UCSD-AML1 (cell line): ENCODE data around the gene ZMYND8.
A peak's percentile ranks its signal among the peaks of the same experiment; 100 is the strongest.

Experiments
- DNase-seq: peaks from one replicate; lab custom pipeline; 2025; ENCODE audit not compliant: unreplicated experiment; lab: John Stamatoyannopoulos, UW

Gene ZMYND8

DNA sequence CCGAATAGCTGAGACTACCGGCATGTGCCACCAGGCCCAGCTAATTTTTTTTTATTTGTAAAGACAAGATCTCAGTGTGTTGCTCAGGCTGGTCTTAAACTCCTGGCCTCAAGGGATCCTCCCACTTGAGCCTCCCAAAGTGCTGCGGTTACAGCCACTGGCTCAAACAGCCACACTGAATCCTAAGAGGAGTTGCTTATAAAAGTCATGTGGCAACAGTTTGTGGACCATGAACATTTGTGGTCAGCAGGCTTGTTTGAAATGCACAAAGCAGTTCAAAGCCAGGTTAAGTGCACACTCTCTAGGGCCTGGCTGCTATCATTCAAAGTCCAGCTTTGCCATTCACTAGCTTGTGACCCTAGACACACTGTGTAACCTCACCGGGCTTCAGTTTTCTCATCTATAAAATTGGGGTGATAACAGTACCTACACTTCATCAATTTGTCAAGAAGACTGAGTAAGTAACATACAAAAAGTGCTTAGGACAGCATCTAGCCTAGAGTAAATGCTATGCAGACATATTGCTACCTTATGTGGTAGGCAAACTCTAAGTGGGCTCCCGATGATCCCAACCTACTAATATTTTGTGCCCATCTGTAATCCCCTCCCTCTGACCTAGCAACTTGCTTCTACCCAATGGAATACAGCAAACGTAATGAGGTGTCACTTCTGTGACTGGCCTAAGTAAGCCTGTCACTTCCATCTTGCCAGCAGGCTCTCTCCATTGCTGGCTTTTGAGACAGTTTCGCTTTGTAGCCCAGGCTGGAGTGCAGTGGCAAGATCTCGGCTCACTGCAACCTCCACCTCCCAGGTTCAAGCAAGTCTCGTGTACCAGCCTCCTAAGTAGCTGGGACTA lies 122.9 kb downstream of the ZMYND8 start:
- no peak for DNase-seq

DNA sequence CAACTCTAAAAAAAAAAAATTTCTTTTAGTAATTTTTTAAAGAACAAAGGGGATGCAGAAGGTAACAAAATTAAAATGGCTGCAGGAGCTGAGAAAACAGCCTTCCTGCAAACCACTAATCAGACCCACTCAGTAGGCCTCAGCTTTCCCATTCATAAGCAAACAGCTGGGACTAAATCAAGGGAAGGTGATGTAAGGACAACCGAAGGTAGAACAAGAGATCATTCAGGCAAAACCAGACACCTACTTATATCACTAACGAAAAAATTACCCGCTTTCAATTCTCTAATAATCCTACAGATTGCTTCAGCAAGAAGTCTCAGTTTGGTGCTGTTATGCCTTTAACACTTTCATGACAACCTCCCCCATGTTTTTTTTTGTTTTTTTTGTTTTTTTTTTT lies 124.0 kb downstream of the ZMYND8 start:
- no peak for DNase-seq

DNA sequence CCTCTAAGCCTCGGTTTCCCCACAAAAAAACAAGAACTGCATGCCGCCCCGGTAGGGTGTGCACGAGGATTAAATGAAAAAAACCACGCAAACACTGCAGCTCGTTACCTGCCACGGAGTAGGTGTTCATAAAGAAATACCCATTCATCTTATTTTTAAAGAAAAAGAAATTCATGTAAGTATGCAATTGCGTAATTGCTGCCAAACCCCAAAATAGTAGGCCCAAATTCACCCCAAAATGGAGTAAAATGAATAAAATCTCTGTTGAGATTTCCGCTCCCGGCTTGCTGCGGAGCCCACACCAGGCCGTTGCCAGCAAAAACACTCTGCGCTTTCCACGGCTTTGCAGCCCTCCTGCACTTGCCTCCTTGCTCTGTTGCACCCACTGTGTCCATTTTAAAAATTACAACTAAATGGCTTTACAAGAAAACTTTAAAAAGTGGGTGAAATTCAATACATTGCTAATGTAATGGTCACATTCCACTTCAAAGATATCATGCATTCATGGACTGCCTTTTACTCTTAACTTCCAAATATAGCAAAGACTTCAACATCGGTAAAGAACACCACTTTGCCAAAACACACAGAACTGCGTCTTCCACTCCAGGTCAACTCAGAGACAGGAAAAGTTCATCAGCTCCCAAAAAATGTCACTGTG lies 125.0 kb downstream of the ZMYND8 start:
- no peak for DNase-seq

DNA sequence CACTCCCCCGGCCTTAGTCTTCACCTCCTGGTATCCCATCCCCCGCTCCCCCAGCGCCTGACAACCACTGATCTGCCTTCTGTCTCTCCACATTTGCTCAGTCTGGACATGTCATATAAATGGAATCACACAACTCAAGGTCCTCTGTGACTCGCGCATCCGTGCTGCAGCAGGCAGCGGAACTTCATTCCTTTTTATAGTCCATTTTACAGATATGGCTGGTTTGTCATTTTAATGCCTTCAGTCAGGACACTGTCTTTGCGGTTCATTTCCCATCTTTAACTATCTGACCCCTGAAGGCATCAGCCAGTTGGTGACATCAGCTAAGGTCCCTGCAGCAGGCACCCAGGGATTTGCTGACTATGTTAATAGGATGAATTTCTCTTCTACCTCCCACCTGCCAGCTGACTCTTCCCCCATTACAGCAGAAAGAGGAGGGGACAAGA lies 125.7 kb downstream of the ZMYND8 start:
- no peak for DNase-seq

DNA sequence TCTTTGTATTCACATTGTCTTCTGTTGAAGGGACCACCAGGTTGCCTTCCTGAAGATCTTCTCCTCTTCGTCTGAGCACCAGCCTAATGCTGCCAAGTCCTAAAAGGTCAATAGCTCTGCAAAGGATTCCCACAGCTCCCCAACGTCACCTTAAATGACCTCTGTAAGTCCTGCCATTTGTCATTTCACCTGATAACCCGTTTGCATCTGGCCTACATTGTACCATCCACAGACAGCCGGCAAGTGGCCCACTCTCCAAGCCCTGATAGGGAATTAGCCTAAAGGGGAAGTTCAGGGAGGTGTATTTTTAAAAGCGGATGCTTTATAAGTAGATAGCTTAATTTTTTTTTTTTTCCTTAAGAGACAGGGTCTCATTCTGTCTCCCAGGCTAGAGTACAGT lies 127.8 kb downstream of the ZMYND8 start:
- DNase-seq = no peak

DNA sequence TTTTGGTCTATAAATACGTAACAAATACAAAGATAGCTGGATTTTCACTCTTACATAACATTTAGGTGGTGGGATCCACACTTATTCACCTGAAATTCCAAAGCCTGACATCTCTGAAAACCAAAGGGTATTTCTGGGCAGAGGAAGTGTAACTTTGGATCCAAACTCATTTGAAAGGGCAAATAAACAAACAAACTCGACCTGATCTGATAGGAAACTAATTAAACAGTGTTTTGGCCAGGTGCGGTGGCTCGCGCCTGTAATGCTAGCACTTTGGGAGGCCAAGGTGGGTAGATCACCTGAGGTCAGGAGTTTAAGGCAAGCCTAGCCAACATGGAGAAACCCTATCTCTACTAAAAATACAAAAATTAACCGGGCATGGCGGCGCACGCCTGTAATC lies 128.9 kb downstream of the ZMYND8 start:
- DNase-seq = no peak

DNA sequence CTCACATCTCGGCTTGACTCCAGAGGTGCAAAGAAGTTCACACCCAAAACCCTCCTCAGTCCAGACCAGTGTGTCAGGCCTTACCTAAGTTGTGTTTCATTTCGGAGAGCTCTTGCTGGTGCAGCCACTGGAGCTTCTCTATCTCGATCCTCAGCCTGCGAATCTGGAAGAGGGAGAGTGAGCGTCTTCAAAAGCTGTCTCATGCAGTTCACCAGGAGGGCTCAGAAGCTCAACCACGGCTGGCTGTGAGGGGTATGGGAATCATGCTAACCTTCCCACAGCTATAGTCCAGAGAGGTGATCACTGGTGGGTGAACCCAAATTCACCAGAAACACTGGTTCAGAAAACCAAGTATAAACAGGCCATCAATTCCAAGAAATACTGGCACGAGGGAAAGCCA lies 129.4 kb downstream of the ZMYND8 start:
- DNase-seq = no peak

DNA sequence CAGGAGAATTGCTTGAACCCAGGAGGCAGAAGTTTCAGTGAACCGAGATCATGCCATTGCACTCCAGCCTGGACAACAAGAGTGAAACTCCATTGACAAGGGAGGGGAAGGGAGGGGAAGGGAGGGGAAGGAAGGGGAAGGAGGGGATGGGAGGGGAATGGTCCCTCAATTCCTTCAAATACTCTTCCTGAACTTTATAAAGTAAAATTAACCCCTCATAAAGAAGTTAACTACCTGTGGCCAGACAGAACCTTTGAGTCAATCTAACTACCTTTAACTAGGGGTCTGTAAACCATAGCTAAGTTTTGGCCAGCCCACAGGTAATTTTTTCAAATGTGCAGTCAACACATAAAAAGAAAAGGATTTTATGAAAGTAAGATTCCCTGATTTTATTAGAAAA lies 131.0 kb downstream of the ZMYND8 start:
- no peak for DNase-seq

DNA sequence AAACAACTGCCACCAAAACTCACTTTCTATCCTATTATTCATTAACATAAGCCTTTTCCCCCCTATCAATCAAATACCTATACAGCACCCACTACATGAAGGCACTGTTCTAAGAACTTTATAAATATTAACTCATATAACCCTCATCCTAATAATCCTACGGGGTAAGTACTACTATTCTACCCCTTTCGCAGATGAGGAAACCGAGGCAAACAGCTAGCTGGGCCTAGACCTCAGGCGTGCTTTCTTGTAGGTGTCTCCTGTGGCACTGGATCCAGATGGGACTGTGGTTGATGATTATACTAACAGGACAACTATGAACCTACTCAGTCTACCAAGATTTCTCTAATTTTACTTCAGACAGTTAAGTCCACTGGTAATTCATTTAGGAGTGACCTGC lies 131.6 kb downstream of the ZMYND8 start:
- no peak for DNase-seq

DNA sequence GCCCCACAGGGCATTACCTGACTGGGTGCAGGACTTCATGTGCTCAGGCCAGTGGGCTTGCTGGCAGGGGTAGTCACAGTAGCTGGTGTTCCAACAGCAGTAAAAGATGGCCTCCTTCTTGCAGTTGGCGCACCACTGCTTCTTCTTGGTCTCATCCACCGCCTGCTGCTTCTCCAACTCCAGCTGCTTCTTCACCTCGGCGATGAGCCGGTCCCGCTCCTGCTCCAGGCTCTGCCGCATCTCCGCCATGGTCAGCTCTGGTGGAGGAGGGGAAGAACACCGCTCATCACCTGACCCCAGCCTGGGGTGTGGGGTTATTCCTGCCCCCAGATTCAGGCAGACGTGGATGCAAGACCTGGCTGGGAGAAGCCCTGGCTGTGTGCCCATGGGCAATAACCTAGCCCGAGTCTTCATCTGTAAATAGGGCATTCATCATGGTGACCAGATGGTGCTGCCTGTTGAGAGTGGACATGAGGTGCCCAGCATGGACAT lies 132.2 kb downstream of the ZMYND8 start:
- DNase-seq = no peak

DNA sequence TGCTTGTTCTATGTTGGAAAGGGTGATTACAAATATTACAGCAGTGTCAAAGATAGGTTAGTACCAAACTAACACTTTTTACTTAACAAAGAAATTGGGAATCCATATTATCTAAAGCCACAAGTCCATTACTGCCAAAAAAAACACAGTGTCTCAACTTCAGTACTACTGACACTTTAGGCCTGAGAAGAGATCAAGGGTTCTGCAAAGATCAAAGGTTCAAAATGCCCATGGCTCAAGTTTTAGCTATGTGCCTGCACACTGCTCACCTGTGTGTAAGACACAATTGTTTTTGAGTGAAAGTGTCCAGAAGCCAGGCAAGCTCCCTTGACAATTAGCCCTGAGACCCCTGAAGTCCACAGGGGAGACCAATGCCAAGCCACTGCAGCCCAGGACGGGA lies 132.6 kb downstream of the ZMYND8 start:
- no peak for DNase-seq

DNA sequence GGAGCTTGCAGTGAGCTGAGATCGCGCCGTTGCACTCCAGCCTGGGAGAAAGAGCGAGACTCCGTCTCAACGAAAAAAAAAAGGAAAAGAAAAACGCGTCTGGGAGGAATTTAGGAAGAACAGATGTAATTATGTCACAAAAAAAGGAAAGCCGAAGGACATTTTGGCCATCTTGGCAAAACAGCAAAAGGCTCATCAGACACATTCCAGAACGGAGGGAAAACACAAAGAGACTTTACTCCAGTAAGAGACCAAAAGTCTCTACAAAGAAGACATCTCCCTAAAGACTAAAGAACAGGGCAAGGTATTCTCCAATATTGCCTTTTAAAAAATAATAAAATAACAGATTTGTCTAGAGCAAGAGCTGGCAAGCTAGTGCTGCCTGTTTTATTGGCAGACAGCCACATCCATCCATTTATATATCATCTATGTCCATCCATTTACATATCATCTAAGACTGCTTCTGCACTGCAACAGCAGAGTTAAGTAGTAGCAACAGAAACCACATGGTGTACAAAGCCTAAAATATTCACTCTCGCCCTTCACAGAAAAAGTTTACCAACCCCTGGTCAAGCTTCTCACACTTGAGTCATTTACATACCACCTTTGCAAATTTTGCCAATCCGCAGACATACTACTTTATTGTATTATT lies 133.9 kb downstream of the ZMYND8 start:
- DNase-seq = no peak

DNA sequence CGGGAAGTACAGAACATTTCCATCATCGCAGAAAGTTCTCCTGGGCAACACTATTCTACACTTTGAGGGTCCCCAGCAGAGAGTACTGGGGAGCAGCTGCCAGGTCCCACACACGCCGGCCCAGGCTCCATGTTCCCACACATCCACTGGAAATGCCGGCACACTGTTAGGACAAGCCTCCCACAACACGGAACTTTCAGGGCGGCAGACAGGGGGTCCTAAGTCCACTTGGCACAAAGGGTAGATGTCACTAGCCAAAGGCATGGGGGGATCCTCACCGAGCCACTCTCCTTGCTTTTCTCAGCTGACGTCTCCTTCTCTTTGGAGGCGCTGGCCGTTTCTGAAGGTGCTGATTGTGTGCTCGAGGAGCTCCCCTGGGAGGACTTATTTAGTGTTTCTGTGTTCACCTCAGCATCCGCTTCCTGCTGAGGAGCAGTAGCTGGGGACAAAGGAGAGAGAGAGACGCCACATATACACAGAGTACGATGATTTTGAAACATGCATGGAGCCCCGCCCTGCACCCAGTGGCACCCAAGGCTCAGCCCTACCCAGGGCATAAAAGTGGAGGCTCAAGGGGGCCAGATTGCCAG lies 135.4 kb downstream of the ZMYND8 start:
- DNase-seq = no peak

DNA sequence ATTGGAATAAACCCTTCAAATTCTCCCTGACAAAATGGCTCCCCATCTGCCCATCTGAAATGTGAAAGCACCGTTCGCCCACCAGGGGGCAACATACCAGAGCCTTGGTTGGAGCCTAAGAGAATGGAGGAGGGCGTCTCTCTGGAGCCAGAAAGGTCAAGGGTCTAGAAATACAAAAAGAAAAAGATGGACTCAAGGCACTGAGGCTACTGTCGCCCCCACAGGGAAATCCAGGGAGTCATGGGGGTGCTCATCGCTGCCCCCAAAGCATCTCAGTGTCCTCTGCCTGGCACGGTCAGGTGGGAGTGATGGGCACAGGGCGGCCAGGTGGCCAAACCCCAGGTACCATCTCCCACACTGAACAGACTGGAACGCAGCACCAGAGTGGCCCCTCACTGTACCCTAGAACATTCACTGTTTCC lies 136.3 kb downstream of the ZMYND8 start:
- DNase-seq = peak; percentile 38

DNA sequence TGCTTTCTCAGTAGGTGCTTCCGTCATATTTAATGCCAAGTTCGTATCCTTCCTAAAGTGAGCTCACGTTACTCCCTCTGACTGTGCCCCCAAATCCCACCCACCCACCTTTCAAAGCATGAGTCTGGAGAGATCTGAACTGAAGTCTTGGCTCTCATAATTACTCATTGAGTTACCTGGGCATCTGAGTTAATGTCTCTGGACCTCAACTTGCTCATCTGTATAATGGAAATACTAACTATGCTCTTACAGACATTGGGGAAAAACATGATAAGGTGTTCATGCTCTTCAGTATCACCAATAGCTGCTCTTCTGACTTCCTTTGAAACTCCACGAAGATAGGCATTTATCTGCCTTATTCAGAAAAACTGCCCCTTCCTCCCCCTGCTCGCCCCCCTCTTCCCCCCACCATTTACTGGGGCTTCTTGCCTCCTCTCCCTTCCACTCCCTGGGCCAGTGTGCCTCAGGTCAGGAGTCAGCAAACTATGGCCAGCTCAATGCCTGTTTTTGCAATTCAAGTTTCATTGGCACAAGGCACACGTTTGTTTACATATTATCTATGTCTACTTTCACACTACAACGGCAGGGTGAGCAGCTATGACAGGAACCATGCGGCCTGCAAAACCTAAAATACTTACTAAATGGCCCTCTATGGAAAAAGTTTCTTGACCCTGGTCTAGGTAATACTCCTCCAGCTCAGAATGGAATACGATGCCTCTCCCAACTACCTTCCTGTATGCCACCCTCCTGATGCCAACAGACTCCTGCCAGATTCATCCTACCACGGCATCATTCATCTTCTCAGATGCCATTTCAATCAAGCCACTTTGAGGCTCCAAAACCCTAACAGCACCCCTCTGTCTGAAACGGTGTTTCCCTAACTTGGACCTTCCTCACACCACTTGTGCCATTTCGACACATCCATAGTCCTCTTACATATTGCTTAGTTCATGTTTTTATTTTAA lies 138.7 kb downstream of the ZMYND8 start:
- DNase-seq = no peak

DNA sequence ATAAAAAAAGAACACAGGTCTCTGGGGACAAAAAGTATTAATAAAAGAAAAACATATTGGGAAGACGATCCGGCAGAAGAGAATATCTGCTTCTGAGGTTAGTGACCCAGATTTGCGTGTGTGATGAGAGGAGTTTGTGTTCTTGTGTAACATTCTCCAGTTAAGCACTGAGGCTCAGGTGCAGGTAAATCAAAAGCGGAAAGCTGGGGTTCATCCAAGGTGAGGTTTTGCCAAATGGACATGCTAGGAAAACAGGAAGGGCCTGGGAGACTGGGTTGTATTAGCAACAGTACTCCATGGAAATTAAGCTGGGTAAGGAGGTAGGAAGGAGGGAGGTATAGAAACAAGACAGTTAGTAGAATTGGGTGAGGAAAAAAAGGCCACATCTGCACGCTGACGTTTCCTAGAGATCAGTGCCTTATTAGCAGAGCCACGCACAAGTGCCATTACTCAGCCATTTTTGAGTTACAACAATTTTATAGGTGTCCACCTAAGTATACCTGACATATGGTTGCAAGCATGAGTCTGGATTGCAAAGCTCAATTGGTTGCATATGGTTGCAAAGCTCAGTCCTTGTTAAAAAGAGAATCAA lies 139.6 kb downstream of the ZMYND8 start:
- DNase-seq = no peak

DNA sequence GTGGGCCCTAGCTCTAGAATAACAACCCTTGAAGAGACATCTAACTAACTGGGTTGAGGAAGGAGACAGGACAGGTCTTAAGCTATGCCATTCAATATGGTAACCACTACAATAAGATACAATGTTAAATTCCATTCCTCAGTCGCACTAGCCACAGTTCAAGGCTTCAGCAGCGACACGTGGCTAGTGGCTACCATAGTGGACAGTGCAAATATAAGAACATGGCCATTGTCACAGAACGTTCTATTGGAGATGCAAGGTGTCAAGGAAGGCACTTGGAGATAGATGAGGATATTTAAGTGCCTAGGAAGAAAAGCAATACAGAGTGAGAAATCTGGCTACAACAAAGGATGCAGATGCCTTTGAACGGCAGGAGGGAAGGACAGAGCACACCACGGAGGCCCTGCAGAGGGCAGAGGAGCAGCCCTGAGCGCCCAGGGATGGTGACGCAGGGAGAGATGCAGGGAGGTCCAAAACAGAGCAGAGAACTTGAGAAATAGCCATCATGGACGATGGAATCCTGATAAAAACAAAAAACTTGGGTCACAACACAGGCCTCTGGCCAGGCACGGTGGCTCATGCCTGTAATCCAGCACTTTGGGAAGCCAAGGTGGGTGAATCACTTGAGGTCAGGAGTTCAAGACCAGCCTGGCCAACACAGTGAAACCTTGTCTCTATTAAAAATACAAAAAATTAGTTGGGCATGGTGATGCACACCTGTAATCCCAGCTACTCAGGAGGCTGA lies 140.7 kb downstream of the ZMYND8 start:
- DNase-seq = no peak

DNA sequence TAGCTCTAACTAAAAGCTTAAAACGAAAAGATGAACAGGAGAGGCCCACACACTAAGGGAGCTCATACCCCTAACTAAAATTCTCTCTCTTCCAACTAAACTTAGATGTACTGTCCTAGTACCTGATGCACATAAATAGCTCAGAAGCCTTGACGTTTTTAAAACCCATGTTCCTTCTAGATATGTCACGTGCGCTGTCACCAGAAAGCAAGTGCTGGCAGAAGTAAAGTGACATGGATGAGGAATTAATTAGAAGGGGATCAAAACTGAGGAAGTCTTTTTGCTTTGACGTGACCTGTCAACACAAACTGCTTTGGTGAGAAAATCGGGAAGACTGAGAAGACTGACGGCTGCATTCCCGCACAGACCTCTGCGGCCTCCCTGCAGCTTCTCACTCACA lies 142.5 kb downstream of the ZMYND8 start:
- no peak for DNase-seq

DNA sequence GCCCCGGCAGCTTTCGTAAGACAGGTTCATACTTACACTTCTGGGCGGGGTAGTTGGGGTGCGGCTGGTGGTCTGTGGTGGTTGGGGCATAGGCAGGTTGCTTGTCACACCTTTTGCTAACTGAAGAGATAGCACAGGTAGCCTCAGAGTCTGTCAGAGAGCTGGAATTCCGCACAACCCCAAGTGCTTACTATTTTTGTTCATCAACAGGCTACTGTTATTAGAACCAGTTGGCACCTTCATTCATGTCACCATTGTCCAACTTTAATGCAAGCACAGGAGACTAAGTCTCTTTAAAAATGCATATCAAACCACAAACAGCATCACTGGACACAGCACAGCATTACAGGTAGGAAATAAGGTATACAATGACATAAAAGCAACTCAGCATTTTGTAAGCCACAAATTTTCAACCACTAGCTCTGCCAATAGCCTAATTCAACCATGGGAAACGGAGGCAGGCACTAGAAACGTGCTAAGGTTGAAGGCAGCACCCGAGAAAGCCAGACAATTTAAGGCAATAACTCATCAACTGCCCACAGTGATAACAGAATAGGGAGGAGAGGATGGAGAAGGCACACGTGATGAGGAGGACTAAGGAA lies 143.8 kb downstream of the ZMYND8 start:
- no peak for DNase-seq
